HG03097 (cell line): ENCODE data around the gene POU3F1.

ENCODE experiments used
- ATAC-seq: cut with Tn5 transposase; IDR thresholded peaks from one replicate; pipeline ENCODE4 v1.9.1; 2021; ENCODE audit not compliant: unreplicated experiment, low FRiP score

POU3F1 gene

DNA sequence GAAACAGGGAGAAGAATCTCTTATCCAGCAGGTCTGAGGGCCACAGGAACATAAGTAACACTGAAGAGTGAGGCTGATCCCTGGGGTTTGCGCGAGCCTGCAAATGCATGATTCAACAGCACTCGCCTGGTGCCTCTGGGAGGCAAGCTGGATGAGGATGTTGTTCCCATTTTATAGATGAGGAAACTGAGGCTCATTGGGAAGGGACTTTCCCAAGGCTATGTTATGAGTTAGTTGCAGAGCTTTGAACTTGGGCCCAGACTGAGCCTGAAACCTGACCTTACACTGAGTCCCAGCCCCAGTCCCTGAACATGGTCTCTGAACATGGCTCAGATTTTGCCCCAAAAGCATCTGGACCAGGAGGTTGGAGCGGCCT is 27.7 kb upstream of the POU3F1 start:
- ATAC-seq: no peak

DNA sequence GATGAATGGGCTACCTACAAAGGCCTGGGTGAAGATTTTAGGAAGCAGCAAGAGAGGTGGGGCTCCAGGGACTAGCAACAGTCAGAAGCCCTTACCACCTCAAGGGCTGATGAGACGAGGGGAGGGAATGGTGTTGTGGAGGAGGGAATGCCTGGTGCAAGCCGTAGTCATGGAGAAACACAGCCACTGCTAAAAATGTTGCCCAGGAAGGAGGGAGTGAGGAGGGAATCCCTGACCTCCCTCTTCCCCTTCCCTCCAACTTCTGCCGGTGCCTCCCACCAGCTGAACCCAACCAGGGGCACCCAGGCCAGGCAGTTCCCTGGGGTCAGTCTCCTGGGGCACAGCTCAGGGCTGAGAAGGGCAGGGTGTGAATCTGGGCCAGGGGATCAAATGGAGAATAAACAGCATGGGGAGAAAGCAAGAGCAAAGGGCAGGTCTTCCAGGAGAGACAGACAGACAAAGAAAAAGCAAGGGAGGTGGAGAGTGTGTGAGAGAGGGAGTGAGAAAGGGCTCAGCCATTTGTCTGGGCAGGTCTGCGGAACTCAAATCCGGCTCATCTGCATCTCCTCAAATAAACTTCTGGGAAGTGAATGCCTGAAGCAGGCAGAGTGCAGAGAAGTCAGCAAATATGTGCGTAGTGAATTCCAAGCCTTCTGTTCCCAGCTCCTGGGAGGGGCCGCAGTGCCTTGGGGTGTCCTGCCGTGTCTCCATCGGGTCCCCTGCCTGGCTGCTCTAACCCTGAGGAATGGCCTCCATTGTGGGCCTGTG is 27.1 kb upstream of the POU3F1 start:
- ATAC-seq: no peak

DNA sequence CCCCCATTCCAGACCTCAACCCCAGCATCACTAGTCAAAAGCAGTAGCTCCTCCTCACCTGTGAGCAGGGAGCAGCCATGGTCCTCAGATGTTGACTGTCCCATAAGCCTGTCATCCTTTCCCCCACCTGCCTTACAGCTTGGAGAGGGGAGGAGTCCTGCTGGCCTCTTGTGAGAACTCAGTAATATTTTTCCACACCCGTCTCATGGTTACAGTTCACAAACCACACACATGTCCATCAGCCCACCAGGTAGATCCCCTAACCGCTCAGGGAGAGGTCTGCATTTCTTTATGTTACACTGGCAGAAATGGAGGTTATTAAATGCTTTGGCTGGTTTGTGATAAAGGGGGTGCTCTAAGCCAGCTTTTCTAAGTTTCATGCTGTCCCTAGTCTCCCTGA is 26.3 kb upstream of the POU3F1 start:
- ATAC-seq: no peak

DNA sequence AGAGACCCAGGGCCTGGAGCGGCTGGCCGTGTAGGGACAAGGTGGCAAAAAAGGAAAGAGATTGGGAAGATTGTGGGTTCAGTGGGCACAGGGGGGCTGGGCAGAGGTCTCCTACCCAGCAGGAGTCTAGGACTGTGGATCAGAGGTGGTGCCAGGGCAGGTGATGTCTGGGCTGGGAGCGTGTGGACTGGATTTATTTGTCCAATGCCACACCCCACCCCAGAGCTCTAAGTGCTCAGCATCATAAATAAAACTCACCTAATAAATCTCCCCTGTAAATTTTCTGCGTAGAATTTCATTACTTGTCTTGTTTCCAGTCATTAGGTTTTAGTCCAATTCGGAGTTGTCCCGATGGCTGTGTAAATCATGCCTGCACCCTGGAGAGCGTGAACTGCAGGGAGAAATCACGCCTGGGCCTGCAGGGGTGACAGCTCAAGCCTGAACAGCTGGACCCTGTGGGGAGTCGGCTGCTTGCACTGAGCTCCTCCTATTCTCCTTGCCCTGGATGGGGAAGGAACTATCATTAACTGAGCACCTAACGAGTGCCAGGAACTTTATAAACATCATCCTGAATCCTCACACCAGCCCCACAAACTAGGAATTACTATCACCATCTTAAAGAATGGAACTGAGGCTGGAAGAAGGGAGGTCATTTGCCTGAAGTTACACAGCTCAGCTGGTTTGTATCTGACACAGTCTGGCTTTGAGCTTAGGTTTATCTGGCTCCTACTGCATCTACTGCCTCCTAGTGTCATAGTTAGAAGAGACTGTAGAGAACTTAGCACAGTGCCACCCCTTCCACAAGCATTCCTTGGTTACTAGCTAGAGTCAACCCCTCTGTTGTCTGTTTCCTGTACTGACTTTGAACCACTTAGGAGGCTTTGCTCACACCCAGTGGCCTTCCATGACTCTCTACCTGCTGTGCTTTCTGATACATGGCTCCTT is 25.0 kb upstream of the POU3F1 start:
- ATAC-seq: no peak

DNA sequence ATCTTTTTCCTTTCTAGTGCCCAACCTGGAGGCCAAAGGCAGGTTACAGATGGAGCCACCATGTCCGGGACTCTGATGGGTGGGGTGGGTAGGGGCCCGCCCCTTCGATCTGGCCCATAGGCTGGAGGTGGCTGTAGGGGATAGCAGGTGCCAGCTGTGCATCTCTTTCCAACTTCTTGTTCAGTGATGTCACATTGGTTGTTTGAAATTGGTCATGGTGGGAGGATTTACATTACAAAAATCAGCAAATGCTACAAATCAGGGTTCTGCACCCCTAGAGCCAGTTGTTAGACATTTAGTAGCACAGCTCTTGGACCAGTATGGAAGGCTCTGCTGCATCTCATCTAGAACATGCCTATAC is 22.4 kb upstream of the POU3F1 start:
- ATAC-seq: no peak

DNA sequence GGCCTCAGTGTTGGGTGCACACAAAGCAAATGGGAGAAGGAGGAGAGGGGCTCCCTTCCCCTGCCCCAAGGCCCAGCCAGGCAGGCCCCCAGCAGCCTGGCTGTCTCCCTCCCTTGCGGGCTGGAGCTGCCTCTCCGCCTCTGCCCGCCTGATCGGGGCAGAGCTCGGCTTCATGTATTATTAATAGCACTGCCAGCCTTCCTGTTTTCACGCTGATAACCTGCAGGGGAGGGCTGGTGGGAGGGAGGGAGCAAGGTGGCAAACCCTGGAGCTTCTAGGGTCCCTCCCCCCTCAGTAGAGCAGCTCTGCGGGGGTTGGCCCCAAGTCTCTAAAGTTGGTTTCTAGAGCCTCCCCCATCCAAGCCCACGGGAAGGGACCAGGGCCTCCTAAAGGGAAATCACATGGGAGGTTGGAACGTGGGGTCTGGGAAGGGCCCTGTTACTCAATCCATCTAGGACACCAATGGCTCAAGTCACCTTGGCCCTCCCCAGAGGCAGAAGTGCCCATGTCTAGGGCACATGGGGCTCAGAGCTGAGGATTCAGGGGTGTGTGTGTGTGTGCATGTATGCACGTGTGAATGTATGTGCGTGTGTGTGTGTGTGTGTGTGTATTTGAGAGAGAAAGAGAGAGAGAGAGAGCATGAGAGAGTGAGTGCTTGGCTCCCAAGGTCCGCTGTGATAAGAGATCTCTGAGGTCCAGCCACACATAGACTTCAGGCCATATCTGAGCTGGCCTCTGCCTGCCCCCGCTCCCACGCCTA is 21.8 kb upstream of the POU3F1 start:
- no peak for ATAC-seq

DNA sequence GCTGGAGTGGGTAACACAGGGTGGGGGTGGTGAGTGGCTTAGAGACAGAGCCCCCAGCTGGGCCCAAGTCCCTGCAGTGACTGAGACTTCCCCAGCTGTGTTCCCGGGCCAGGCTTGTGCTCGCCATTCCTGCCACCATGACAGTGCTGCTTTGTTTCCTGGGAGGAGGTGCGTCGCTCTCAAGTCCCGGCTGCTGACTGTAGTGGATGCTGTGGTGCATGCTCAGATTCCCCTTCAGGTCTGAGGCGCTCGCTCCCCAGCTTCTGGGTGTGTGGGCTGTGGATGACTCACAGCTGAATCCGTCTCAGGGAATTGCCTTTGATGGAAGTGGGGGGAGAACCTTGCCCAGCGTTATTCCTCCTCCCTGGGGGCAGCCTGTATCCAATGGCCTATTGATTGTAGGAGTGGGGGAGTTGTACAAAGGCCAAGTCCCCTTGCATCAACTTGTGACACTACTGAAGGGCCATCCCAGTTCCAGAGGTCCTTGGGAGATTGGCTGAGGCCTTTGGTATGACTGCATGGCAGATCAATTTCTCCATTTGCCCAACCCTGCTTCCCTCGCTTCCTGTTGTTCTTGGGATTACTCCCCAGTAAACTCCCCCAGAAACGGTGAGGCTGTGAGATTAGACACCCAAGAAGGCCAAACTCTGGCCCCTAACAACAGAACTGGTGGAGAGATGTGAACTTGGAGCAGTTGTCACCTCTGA is 17.8 kb upstream of the POU3F1 start:
- ATAC-seq: no peak

DNA sequence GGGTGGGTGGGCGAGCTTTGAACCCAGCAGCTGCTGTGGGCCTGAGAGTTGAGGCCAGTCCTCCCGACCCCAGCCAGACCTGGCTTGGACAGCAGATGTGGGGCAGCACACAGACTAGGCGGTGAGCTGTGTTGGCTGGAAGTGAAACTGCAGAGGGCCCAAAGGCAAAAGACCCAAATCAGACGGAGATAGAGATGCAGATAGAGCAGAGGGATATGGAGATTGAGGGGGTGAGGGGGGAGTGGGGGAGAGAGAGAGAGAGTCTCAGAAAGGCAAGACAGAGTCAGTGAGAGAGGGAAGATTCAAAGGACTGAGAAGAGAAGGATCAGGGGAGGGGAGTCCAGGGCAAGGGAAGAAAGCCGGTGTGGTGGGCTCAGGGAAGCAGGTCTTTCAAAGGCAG is 17.0 kb upstream of the POU3F1 start:
- no peak for ATAC-seq

DNA sequence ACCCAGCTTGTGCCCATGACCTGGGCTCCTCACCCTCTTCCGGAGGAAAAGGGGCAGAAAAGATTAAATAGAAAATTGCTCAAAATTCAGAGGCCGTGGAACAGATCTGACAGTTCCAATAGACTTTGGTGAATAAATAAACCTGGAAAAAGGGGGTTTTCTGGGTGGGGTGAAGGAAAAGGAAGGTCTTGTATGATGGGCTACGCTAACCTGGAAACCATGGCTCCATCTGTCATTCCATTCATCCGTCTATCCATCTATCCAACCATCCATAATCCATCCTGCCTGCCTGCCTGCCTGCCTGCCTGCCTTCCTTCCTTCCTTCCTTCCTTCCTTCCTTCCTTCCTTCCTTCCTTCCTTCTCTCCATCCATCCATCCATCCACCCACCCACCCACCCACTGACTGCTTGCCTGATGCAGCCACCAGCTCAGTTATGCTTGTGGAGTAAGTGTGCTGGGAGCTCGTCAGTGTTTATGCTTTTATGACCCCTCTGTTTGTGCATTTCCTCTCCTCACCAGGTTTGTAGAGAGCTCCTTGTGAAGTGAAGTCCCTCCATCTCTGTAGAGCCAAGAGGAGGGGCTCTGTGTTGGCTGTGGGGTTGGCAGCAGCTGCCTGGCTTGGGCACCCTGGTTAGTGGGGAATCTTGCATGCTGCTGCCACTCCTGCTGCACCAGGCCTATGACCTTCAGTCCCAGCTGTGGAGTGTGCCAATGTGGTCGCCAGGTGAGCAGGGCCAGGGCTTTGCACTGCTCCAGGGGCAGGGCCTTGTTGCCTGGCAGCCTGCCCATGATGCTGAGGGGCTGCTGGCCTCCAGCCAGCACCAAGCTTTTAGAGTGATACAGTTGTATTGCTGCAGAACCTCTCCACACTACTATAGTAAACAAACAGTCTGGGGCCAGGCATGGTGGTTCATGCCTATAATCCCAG is 16.0 kb upstream of the POU3F1 start:
- ATAC-seq: no peak

DNA sequence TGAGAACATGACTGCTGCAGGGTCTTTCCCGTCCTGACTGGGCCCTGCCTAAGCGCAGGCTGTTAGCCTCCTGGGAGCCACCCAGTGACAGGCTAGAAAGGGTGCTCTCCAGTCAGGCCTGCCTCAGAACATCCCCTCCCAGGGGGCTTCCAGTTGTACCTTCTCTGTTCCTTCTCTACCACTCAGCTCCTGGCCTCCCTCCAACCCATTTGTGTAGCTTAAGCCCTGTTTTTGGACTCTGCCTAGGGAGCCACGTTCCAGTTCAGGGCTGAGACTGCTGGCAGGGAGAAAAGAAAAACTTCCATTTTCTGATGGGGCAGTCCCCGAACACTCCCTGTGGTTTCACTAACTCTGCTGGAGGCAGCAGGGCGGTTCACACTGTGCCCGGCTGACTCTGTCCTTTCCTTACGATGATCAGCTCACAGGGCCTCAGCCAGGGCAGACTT is 15.3 kb upstream of the POU3F1 start:
- ATAC-seq: peak; percentile 48

DNA sequence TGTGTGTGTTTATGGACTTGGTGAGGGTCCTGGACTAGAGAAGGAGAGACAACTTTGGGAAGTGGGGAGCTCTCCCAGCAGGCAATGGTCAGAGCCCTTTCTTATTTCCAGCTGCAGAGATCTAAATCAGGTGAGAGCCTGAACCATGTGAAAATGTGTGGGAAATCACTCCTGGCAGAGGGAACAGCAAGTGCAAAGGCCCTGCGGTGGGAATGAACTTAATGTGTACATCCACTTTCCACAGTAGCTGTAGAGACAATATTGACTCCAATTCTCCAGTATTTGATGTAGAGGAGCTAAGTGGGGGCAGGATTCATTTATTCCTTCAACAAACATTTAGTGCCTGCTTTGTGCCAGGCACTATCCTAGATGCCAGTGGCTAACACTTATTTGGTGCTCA is 14.7 kb upstream of the POU3F1 start:
- ATAC-seq: no peak

DNA sequence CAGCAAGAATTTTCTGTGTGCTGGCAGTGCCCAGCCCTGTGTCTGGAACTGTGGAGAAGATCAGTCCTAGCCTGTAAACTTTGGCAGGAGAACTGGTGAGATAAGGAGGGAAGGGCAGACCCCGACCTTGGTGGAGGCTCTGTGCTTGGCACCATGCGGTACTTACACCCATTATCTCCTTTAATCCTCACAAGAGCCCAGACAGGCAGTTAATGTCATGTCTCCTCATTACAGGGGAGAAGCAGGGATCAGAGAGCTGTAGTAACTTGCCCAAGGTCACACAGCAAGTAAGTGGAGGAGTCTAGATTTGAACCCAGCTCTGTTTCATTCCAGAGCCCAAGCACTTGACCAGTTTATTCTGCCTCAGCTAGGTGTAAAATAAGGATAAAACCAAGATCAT is 13.9 kb upstream of the POU3F1 start:
- no peak for ATAC-seq

DNA sequence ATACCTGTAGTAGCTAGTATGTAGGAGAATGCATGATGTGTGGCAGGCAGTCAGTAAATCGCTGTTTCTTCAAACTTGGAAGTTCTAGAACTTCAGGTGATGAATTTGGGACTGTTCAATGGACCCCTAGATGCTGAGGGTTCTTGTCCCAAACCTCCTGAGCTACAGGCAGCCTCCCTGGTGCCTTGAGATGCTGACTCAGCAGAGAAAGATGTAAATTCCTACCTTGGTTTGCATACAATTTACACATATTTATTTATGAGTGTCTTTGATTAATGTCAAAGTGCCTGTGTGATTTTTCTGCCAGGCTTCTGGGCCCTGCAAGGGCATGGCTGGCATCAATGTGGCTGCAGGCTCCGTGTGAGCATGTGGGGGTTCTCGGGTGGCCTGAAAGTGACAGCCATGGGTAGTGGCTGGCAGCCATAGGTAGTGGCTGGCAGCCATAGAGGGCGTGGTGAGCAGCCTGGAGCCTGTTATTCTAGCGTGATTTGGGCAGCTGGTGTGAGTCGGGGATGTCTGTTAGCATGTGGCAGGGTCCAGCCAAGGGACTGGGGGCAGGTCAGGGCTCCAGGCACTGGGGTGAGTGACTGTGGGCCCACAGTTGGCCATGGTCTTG is 13.2 kb upstream of the POU3F1 start:
- ATAC-seq: no peak

DNA sequence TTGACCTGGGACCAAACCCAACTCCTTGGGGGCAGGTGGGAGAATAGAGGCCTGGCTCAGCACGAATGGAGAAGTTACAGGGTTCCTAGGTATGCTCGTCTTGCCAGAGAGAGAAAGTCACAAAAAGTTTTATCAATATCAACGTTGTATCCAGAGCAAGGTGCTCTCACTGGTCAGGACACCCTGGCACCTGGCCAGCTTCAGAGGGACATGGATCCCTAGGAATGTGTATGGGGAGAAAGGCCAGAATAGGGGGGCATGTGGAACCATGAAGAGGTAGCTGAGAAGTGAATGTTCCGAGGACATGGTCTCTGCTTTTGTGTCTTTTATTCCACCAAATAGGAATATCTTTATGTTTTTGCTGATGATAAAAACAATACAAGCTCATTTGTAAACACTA is 9.4 kb upstream of the POU3F1 start:
- no peak for ATAC-seq

DNA sequence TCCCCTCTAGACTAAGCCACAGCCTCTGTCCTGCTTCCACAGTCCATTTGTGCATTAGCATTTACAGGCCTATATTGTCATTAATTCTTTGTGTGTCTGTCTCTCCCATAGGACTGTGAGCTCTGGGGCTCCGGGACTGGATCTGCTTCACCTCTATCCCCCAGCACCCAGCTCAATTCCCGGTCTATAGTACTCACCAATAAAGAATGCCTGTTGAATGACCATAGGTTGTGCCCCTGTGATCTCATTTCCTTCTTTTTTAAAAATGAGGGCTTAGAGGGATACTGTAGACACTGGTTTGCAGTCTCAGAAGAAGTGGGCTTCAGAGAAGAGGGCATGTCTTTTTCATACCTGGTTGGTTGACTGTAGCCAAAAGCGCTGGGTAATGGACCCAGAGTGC is 8.8 kb upstream of the POU3F1 start:
- no peak for ATAC-seq

DNA sequence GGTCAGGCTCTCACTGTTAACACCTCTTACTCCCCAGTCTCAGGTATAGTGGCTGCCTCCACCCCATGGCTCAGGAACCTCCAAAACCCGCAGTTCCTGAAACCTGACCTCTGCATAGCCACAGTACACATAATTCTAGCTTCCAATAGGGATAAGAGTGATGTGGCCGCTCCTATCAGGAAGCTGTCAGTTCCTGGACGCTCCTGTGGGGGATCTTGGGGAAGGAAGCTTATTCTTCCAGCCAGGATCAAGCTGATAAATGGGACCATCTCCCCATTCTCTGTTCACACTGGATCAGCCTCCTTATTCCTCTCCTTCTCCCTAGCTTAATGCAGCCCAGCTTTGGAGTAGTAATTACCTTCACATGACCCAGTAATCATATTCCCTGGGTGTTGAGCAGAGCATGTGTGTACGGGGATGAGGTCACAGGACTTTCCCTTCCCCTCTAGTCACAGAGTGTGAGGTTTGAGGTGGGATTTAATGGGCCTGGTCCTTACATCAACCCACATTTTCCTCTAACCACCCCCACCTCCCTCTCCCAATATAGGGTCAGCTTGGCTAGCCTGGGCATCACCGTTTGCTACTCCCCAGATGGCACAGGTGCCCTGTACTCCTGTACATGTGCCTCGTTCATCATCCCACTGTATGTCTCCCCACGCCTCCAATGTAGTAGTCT is 7.0 kb upstream of the POU3F1 start:
- ATAC-seq: no peak

DNA sequence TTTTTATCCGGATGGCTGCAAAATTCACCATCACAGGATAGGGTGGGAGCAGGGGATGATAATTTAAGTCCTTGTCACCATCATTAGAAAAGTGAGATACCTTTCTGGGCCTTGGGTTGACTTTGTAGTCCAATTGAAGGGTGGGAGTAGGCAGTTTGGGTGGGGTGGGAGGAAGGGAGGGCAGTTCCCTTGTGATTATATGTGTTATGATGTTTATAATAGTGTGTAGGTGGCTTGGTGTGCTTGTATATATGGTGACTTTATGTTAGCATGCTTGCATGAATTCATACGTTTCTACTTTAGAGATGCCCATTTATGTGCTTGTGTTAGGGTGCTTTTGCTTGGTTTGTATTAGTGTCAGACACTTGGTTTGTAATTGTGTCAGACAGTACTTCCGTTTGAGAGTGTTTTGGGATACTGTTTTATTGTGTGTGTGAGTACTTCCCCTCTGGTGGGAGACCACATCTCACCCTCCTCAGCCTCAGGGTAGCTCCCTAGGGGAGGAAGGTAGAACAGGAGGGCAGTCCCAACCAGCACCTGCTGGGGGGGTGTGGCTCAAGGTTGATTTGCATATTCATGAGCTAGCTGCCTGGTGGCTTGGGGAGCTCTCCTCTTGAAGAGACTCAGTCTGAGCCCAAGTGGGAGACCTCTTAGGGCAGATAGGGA is 6.3 kb upstream of the POU3F1 start:
- peak; percentile 56 for ATAC-seq

DNA sequence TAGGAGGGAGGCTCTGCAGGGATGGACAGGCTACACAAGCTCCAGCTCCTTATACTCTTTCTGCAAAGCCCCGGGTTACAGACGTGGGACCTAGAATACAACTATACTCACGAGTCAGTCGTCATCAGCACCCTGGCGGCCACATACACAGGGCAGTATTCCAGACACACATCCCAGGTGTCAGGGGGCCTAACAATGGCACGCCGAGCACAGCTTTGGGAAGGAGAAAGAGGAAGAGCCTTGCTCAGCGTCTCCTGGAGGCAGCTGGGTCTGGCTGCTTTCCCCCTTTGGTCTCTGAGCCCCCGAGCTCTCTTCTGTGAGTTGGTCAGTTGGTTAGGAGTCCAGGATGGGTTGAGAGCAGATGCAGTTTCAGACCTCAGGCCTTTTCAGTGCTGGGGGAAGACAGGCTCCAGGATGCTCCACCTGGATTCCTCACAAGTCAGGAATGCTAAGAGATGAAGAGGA is 4.5 kb upstream of the POU3F1 start:
- no peak for ATAC-seq
